ELF-1 (cell line): ENCODE results near the gene FLRT1.
"Not testable (repeated sequence)": the region's sequence is repeated elsewhere in the genome, so short reads cannot be mapped to it uniquely, and the experiment has no call there.

Source experiments
- DNase-seq: peaks from one replicate; pipeline ENCODE4 v3.0.0-alpha.2; 2016; ENCODE audit warnings: low read depth, low spot score

FLRT1 gene

DNA sequence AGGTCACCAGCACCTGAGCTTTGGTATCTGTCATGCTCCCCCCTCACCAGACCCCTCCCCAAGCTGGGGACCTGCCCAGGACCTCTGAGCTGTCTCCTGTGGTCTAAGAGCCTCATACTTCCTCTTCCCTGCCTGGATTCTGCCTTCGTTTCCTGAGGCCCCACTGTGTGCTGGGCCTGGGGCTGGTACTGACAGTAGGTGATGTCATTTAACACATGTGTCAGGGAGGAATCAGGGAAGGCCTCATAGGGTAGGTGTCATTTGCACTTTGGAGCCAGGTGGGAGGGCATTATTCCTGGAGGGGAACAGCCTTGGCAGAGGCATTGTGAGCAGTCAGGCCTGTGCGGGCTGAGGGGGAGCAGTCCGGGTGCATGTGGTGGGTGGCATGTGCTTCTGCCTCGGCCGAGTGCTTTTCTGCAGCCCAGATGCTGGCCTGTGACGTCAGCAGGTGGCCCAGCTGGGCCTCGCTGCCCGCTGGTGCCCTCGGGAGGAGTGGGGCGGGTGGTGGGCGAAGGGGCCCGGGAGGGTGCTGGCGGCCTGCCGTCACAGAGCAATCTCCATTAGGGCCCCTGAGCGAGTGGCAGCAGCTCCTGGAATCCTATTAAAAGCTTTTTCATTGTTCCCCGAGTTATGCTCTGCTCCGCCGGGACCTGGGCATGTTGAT is 9.1 kb downstream of the FLRT1 start:
- no peak for DNase-seq

- no peak for DNase-seq
These were observed 10.0 kb downstream of the FLRT1 start for GRCh38 chr11:64045700-64046099.

GRCh38 chr11:64047373-64047772 is 11.6 kb downstream of the FLRT1 start:
- DNase-seq: not testable (repeated sequence)

DNA sequence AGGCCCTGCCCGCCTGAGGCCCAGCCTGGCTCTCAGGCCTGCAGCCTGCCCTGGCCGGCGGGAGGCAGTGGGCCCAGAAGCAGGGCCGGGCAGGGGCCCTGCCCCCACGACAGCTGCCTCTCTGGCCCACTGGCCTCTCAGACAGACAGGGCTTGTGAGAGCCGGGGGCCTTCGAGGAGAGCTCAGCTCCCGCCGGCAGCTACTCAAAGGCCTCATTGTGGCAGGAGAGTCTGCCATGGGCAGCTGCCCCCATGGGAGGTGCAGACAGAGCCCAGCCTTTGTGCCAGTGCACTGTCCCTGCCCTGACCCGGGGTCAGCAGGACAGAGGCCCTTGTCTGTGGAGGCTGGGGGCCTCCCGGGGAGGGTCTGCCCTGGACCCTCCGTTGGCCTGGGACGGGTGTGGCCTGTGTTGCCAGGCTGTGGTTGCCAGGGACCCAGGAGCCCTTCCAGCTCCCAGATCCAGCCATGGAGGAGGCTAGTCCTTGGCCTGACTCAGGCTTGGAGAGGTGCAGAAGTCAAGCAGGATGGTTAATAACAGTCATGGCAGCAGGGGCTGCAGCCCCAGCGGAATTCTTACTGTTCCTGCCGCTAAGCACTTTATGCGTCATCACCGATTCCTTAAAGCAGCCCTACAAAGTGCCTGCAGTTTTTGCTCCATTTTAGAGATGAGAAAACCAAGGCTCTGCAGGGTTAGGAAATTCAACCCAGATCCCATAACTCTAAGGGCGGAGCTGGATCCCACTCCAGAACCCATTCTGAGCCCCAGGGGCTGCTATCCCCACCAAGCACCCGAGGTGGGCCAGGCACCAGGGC is 12.5 kb downstream of the FLRT1 start:
- DNase-seq: no peak

GRCh38 chr11:64049509-64049908 is 13.8 kb downstream of the FLRT1 start:
- no peak for DNase-seq

GRCh38 chr11:64051297-64051696 is 15.6 kb downstream of the FLRT1 start:
- no peak for DNase-seq

DNA sequence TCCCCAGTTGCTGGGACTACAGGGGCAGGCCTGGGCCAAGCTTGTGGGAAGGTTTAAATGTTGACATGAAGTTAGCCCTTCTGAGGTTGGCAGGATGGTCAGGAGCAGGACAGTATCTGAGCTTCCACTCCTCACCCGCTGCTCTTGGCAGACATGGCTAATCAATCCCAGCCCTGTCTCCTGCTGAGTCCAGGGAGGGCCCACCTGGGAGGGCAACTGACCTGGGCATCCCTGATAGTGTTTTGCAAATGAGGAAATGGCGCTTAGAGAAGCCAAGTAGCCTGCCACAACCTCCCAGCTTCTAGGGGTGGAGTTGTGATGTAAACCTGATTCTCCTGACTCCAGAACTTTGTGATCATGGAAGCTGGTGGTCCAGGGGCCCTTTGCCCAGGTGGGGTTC is 16.7 kb downstream of the FLRT1 start:
- no peak for DNase-seq

DNA sequence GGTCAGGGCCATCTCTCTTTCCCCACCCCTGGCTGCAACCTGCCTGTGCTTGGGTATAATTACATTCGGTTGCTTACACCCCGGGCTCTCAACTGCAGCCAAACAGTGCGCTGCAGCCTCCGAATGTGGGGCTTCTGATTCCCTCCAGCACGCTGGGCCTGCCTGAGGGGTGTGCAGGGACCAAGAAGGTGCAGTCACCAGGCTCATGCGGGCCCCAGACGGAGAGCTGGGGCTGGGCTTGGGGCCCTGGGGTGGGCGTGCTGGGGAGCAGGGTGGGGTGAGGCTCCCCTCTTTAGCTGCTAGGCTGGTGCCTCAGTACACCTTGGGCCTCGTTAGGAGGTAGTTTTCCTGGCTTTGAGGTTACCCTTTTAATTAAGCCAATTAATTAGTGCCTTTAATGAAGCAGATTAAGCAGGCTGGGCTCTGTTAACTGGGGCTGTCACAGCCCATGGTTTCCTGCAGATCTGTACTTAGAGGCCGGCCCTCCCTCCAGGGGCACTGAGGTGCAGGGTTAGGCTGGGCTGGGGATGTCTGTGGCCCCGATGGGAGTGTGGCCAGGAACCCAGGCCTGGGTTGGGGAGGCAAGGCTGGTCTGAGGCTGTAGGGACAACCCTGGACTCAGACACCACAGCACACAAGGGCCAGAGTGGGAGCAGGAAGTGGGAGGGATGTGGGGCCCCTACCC is 17.3 kb downstream of the FLRT1 start:
- DNase-seq: no peak

DNA sequence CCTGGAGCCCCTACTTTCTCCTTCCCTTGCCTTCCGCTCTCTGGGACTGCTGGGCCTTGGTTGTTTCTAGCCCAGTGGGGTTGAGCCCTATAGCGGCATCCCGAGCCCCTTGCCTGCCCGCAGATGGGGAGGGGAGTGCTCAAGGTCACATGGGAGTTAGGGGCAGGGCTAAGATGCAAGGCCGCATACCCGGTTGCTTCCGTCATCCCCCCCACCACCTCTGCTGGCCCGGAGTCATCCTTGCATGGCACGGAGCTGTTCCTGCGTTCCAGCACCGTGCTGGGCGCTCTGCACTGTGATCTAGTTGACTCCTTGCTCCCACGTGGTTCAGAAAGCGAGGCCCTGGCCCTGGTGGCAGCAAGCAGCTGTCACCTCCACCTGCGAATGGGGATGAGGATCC is 18.0 kb downstream of the FLRT1 start:
- DNase-seq: peak; percentile 80

DNA sequence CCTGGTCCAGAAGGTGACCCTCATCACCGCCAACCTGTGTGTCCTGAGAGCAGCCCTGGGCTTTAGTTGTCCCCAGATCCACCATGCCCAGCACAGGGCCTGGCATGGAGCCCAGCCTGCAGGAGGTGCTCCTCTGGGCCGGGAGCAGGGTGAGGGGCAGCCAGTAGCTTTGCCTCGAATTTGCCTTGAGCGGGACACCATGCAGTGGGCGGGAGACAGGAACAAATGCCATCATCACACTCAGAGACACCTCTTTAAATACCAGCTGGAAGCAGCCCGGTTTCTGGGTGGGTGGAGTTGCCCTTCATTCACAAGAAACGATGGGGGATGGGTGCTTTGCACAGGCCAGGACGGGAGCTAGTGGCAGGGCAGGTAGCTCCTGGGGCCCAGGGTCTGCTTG is 19.3 kb downstream of the FLRT1 start:
- DNase-seq: no peak

DNA sequence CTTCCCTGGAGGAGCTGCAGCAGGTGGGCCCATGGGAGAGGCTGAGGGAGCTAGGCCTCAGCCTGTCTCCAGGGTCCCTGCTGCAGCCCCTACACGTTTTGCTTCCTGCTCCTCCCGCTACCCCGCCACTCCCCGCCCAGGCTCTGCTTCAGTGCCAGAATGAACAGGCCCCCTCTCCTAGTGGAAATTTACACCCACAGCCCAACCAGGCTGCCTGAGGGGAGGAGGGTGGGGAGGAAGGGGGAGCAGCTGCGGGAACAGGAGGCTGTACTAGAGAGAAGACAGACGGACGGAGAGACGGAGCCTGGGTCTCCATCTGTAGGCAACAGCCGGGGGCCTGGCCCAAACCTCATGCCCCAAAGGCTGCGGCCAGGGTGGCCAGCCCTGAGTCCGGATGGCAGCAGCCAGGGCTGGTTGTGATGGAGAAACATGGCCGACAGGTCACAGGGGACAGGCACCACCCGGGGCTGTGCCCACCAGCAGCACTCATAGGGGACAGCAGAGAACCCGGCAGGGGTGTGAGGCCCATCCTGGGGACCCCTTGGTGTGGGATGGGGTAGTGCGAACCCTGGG is 20.6 kb downstream of the FLRT1 start:
- no peak for DNase-seq

DNA sequence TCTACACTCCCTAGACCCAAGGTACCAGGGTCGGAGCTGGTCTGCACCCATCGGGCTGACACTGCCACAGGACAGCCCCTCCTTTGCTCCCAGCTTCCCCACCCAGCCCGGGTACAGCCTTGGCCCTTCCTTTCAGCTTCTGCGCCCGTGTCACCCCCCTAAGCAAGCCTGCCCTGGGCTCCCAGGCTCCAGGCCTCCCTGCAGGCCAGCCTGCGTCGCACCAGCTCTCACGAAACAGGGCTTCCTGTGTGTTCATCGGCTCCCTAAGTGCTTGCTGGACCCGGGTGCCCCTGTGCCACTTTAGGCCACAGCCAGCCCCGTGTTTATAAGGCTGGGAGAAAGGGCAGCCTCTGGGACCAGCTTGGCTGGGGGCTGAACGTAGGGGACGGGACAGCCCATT is 21.1 kb downstream of the FLRT1 start:
- no peak for DNase-seq

- DNase-seq: no peak
These were observed 22.2 kb downstream of the FLRT1 start for GRCh38 chr11:64057890-64058289.

DNA sequence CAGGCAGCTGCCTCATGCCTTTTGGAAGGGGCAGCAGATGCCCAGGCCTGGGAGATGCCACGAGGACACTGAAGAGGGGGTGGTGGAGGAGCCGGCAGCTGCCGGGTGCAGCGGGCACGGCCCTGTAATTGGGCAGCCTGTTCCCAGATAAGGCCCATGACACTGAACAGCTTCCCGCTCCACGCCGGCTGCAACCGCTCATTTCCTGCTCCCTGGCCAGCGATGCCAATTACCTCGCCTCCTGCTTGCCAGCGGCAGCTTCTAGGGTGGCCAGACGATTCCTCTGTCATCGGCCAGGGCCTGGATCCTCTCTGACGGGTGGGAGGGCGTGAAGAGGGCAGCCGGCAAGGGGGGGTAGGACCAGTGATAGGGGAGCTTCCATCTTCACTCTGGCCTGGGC is 22.8 kb downstream of the FLRT1 start:
- no peak for DNase-seq

DNA sequence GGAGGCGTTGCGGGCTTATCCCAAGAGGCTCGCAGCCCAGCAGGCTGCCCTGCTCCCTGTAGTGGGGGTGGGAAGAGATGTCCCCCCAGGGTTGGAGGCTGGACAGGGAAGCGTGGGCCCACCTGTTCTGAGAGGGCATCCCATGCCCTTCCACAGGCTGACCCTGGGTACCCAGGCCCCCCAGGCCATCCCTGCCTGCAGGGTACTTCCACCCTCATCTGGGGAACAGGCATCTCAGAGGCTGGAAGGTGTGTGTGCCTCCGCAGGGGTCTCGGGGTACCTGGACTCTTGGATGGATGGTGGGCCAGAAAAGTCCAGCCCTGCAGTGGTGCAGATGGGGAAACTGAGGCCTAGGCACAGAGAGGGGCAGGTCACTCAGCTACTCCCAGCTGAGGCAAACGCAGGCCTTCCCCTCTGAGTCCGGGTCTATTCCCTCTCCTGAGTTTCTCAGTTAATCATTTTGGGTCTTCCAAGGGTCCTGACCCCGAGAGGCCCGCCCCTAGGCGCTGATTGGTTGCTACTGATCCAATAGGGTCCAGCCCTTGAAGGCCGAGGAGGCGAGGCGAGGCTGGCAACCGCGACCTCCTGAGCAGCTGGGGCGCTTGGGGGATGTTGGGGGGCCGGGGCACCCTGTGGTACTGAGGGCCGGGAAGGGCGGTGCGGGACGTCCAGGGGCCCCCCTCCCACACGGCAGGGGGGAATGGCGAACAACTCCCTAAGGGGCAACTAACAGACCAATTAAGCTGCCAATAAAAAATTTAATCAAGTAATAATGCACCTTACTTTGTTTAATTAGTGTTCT is 23.8 kb downstream of the FLRT1 start:
- no peak for DNase-seq

- no peak for DNase-seq
These were observed 24.6 kb downstream of the FLRT1 start for GRCh38 chr11:64060263-64060860.

DNA sequence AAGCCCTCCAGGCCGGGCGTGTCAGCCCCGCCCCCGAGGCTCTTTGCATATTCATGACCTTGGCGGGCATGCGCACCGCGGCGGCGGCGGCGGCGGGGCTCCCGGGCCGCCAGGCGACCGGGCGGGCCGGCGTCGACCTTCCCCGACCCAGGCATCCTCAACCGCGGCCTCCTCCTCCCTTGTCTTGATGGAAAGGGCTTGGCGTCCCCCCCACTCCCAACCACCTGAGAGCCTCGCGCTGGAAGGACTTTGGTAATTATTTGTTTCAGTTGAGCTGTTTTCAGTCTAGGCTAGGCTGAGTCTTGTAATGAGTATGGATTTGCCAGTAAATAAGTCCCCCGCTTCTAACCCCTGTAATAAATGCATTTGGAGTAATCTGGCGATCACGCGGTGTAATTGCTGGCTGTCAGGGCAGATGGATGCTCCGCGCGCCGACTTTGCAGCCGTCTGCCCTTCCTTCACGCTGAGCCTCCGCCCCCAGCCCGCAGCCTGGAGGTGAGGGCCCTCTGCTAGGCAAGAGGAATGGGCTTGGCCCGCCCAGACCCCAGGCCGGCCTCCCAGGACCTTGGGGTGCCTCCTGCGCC is 25.2 kb downstream of the FLRT1 start:
- DNase-seq: peak; percentile 68

GRCh38 chr11:64062185-64063039 is 26.7 kb downstream of the FLRT1 start:
- DNase-seq: no peak

GRCh38 chr11:64063777-64064176 is 28.0 kb downstream of the FLRT1 start:
- no peak for DNase-seq
